GM18505 (cell line): ENCODE data around the gene PGF.

Experiments used
- ATAC-seq: cut with Tn5 transposase; IDR thresholded peaks from one replicate; pipeline ENCODE4 v1.9.1; 2021; ENCODE audit not compliant: unreplicated experiment
- POLR2A ChIP-seq: IDR thresholded peaks from 4 replicates; pipeline ENCODE4 v1.6.1; 2011; ENCODE audit warnings: borderline replicate concordance; ENCODE audit not compliant: insufficient read depth, insufficient read length; ENCODE audit errors: extremely low read depth

PGF gene

GRCh38 chr14:74921053-74921620 lies 34.3 kb downstream of the PGF start:
- no peak for TF ChIP-seq POLR2A
- no peak for ATAC-seq

GRCh38 chr14:74920281-74920680 lies 35.1 kb downstream of the PGF start:
- no peak for TF ChIP-seq POLR2A
- no peak for ATAC-seq

- no peak for TF ChIP-seq POLR2A
- ATAC-seq, result no peak
Measured at GRCh38 chr14:74919421-74920165, 35.8 kb downstream of the PGF start.

- ATAC-seq, result no peak
- no peak for TF ChIP-seq POLR2A
Measured at GRCh38 chr14:74918380-74918779, 37.0 kb downstream of the PGF start.

- TF ChIP-seq POLR2A, result no peak
- ATAC-seq, result no peak
Measured at GRCh38 chr14:74917646-74918081, 37.7 kb downstream of the PGF start.

GRCh38 chr14:74917178-74917543 lies 38.2 kb downstream of the PGF start:
- ATAC-seq, result no peak
- no peak for TF ChIP-seq POLR2A

DNA sequence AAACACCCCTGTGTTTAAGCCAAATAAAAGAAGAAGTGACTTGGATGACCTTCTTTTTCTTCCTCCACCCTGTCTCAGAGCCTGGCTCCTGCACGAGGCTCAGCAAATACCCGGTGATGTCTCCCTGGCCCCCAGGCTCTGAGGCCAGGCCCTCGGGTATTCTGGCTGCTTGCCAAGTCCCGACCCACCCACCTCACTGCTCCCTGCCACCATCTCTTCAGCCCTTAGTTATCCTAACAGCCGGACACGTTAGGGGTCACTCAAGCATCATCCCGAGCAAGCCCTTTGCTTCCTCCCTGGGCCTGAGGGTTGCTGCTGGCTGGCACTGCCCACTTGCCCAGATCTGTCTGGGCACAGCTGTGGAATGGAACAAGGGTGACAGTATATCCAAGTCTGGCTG lies 39.6 kb downstream of the PGF start:
- no peak for ATAC-seq
- TF ChIP-seq POLR2A, result no peak

GRCh38 chr14:74915426-74915825 lies 40.0 kb downstream of the PGF start:
- no peak for TF ChIP-seq POLR2A
- no peak for ATAC-seq

- no peak for ATAC-seq
- no peak for TF ChIP-seq POLR2A
Measured at GRCh38 chr14:74913986-74914573, 41.3 kb downstream of the PGF start.

GRCh38 chr14:74913393-74913910 lies 41.9 kb downstream of the PGF start:
- TF ChIP-seq POLR2A, result no peak
- no peak for ATAC-seq

DNA sequence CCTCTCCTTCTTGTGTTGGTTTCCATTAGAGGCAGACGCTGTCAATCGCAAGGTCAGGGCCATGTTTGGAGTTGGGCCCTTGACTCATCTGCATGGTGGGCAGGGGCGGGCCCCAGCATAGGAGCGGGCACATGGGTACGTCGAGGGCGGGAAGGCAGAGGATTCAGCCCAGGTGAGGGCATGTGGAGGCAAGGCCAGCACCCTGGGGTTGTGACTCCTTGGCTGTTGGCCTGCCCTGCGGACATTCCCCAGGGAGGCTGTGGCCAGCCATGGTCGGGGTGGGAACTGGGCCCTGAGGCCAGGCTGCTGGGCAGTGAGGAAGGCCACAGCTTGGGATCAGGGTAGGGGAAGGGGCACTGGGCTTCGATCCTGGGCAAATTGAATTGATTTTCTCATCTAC lies 42.6 kb downstream of the PGF start:
- no peak for TF ChIP-seq POLR2A
- ATAC-seq, result no peak

DNA sequence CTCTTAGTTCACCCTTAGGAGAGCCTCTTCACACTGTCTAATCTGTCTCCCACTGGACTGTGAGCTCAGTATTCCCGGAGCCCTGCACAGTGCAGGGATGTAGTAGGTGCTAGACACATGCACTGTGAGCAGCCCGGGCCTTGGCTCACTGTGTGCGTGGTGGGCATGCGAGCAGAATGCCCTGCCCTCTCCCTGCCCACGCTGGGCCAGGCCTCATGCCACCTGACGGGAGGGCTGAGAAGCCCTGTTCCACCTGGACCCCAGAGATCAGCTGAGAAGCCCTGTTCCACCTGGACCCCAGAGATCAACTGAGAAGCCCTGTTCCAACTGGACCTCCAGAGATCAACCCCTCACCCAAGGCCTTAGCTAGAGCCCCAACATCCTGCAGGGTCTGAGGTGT lies 43.3 kb downstream of the PGF start:
- no peak for TF ChIP-seq POLR2A
- no peak for ATAC-seq

GRCh38 chr14:74911704-74912103 lies 43.7 kb downstream of the PGF start:
- TF ChIP-seq POLR2A, result no peak
- ATAC-seq, result no peak

- TF ChIP-seq POLR2A, result no peak
- ATAC-seq, result no peak
Measured at GRCh38 chr14:74911221-74911620, 44.2 kb downstream of the PGF start.
